ENCODE data around the gene DDX19B. TPM values are rescaled to one million over a fixed set of nuclear protein-coding genes. Genes with fewer than 3 reads are reported as not detected.

Gene DDX19B
- 26.9 and 27.2 TPM in 2 replicates for total RNA-seq

DNA sequence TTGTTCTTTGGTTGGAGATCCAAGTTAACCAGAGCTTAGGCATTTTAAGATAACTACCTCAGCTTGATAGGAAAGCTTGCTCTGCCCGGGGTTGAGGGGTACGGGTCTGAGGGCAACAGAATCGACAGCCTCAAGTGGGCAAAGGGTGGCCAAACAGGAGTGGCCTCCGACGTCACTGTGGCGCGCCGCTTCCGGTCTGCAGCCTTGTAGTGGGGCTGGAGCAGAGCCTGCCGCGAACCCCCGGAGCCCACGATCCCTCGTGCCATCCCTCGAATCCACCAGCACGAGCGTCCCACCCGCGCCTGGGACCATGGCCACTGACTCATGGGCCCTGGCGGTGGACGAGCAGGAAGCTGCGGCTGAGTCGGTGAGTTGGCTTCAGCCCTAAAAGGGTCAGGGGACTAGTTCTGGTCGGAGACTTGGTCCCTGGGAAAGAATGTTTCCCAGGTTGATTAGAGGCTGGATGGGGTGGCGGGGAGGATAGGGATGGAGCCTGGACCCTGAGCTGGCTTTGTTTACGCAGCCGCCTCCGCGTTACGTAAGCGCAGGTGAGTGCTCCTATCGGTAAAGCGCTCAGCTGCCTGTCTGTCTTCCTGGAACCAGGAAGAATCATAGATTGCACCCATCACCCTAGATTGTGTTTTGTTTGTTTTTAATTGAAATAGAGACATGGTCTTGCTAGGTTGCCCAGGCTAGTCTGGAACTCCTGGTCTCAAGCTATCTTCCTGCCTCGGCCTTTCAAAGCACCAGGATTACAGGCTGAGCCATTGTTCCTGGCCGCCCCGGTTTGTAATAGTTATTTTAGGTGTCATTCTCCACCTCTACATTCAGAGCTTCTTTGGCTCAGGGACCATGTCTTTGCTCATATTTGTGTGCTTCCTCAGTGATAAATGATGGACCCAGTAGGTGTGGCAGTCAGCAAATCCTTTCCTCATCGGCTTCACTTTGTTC, at the start of gene DDX19B:
Gene DDX19B (plus strand): TSS at position 199 of the 951 bp plus-strand sequence. CDS start 112 bp downstream, at position 311.

DNA sequence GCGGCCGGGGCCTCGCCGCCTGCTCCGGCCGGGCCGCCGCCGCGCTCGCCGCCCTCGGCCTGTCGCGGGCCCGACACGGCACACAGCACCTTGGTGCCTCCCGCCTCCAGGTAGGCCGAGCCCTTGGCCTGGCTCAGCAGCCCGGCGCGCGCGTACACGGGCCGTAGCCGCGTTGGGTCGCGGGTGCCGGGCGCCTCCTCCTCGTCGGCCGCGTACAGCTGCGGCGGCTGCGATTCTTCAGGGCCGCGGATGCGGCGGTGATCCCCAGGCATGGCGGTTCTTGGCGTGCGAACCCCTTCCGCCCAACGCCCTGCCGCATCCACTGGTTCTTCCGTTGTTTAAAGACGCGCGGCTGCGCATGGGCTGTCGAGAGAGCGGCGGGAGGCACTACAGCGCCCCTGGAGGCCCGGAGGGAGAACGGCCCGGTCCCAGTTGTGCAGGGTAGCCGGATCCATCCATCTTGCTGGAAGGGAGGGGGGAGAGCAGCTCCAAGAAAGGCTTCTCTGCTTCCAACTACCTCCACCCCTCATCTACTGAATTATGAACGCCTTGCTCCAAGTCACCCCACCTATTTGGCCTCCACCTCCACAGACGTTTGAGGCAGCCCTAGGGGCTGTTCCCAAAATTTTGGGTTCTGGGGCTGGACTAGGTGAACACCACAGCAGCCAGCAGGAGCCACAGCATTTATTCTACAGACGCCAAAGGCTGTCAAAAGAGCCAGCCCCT, 47.2 kb upstream of the DDX19B start, which contains the start of gene EXOSC6:
Gene EXOSC6 (minus strand): TSS at position 312 of the 726 bp plus-strand sequence. CDS start 40 bp downstream, at position 272.

DNA sequence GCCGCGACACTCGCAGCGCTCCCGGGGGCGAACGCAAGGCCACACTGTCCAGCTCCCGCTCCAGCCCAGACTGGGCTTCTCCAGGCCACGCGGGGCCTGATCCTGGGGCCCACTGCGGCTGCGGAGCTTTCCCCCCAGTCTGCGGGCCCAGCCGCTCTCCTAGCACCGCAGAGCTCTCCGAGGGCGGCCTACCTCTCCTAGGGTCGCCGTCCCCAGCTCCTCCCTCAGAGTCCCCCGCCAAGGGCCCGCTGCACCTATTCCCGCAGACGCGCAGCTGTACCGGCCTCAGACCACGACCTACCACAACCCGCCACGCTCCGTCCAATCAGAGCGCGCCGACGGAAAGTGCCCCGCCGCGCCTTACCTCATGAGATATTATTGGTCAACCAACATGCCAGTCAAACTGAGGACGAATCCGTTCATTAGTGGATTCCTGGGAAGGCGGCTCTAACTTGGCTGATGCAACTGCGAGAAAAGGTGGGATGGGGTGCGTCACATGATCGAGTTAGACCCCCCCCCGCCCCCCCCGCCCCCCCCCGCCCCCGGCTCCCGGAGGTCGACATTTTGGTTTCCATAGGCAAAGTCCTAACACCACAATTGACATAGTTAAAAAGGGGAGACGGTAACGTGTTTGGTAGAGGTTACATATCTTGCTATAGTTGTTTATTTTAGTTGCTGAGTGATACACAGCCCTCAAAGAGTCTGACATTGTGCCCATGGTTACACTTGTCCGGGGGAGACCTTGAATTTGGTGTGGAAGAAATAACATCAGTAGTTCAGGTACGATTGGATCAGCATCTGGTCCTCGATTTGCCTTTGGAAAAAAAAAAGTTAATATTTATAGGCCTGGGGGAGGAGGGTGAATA, 9.5 kb upstream of the DDX19B start, which contains the start of gene AARS1:
Gene AARS1 (minus strand): TSS at position 278 of the 866 bp plus-strand sequence. CDS start 6,743 bp downstream, outside the sequence.

Other genes starting within 250 kb of the DDX19B start
- gene PDPR, start 184.9 kb upstream of the DDX19B start, total RNA-seq, result 6.6 and 6.9 TPM in 2 replicates
- 0.08 TPM in 1 of 2 replicates, not detected in the other for gene CLEC18C, start 125.4 kb upstream of the DDX19B start, total RNA-seq
- gene EXOSC6, start 47.2 kb upstream of the DDX19B start, total RNA-seq, result 16.3 and 19.4 TPM in 2 replicates
- gene AARS1, start 9.7 kb upstream of the DDX19B start, total RNA-seq, result 126 and 145 TPM in 2 replicates
- 25.2 and 32.1 TPM in 2 replicates for gene DDX19A, start 47.7 kb downstream of the DDX19B start, total RNA-seq
- 6.6 and 10.9 TPM in 2 replicates for gene ST3GAL2, start 139.9 kb downstream of the DDX19B start, total RNA-seq
- 9.8 and 9.9 TPM in 2 replicates for gene FCSK, start 155.4 kb downstream of the DDX19B start, total RNA-seq
- 41.7 and 45.8 TPM in 2 replicates for gene COG4, start 224.4 kb downstream of the DDX19B start, total RNA-seq
- gene SF3B3, start 224.6 kb downstream of the DDX19B start, total RNA-seq, result 82.2 and 109 TPM in 2 replicates